HepG2 (cell line): ENCODE measurements around the gene COL4A2. TPM values are rescaled to one million over a fixed set of nuclear protein-coding genes. Genes with fewer than 3 reads are reported as not detected.

ENCODE experiments used
- ATAC-seq: fragments of 200-7000 bp; cut with Tn5 transposase; 3 replicates; pipeline ENCODE4 v1.9.1; 2020; ENCODE audit warnings: mild to moderate bottlenecking, moderate library complexity
- BruUV-seq: library from RNA; stranded (reverse); fragments of 400-500 nt; replicated peaks from 2 replicates; lab custom pipeline; 2021; lab: Mats Ljungman, UMichigan
- CTCF ChIA-PET: fragments of 300-600 bp; formaldehyde crosslinking; extraction: SDS; loops from one replicate; lab custom pipeline; 2021; ENCODE audit warnings: low total read pairs, inconsistent platforms, low intra/inter-chr PET ratio; lab: Yijun Ruan, JAX
- POLR2A ChIA-PET: fragments of 350-600 bp; sonication (Branson Sonifier 250); formaldehyde crosslinking; loops from one replicate; lab custom pipeline; 2020; ENCODE audit warnings: antibody characterized with exemption, inconsistent platforms; lab: Yijun Ruan, JAX
- DNase-seq: peaks from one replicate; pipeline ENCODE4 v3.0.0-alpha.2; 2015; ENCODE audit warnings: low spot score
- FAIRE-seq: peaks from 3 replicates; lab custom pipeline; 2011; peaks lifted over from hg19 to GRCh38; lab: Jason Lieb, UNC
- H2AFZ ChIP-seq: one replicate; pipeline ENCODE4 v1.6.1; 2011; ENCODE audit warnings: low read length, inconsistent platforms
- H3K27ac ChIP-seq: fragments of 300-600 bp; 3 replicates; pipeline ENCODE4 v1.8.0; 2011; ENCODE audit warnings: mixed run types, mild to moderate bottlenecking, mixed read lengths, low read length, inconsistent platforms; ENCODE audit not compliant: insufficient read depth; ENCODE audit errors: extremely low read length
- H3K27me3 ChIP-seq, 2 experiments: fragments of 200-600 bp in 1 of 2; 2 replicates in 1 of 2; 3 replicates in 1 of 2; pipeline versions ENCODE4 v1.6.0 to v1.8.0; 2011; ENCODE audit warnings: low read length in 2 of 2, mild to moderate bottlenecking in 2 of 2, moderate library complexity in 2 of 2, inconsistent platforms in 1 of 2; ENCODE audit not compliant: insufficient read depth in 2 of 2, control insufficient read depth in 1 of 2
- H3K36me3 ChIP-seq, 2 experiments: fragments of 200-600 bp in 1 of 2; replicated peaks in 1 of 2; 2 replicates in 1 of 2; 3 replicates in 1 of 2; pipeline versions ENCODE4 v1.5.1 to v1.8.0; 2011; ENCODE audit warnings: low read length in 2 of 2, inconsistent platforms in 1 of 2; ENCODE audit not compliant: insufficient read depth in 2 of 2, control insufficient read depth in 1 of 2
- H3K4me1 ChIP-seq: 2 replicates; pipeline ENCODE4 v1.5.1; 2012; ENCODE audit warnings: low read length, inconsistent platforms; ENCODE audit not compliant: insufficient read depth
- H3K4me2 ChIP-seq: 2 replicates; pipeline ENCODE4 v1.6.0; 2011; ENCODE audit warnings: low read depth, low read length, inconsistent platforms
- H3K4me3 ChIP-seq, 3 experiments: fragments of 200-600 bp in 1 of 3; sonication (generic), shearing (Covaris generic) in 1 of 3; replicated peaks in 1 of 3; 2 replicates each; pipeline ENCODE4 v1.5.1; 2011 to 2016; ENCODE audit warnings: low read length in 3 of 3, inconsistent platforms in 2 of 3, low read depth in 2 of 3, mild to moderate bottlenecking in 2 of 3, control low read depth in 1 of 3, mixed read lengths in 1 of 3; ENCODE audit not compliant: insufficient read depth in 1 of 3
- H3K79me2 ChIP-seq: one replicate; pipeline ENCODE4 v1.6.1; 2011; ENCODE audit warnings: low read length, inconsistent platforms; ENCODE audit not compliant: insufficient read depth
- H3K9ac ChIP-seq: 2 replicates; pipeline ENCODE4 v1.6.0; 2011; ENCODE audit warnings: mild to moderate bottlenecking, low read depth, low read length, inconsistent platforms; ENCODE audit not compliant: insufficient read depth
- H3K9me3 ChIP-seq: 2 replicates; pipeline ENCODE4 v1.5.1; 2012; ENCODE audit warnings: mild to moderate bottlenecking, low read length
- H4K20me1 ChIP-seq: 2 replicates; pipeline ENCODE4 v1.6.0; 2011; ENCODE audit warnings: inconsistent platforms, mild to moderate bottlenecking, low read length, moderate library complexity; ENCODE audit not compliant: insufficient read depth
- AHR ChIP-seq: IDR thresholded peaks from 2 replicates; pipeline ENCODE4 v1.6.1; 2018; ENCODE audit warnings: missing genetic modification reagents, missing compliant biosample characterization
- CHD2 ChIP-seq: IDR thresholded peaks from 2 replicates; pipeline ENCODE4 v1.6.1; 2011; ENCODE audit warnings: low read depth, low read length, improper control_type of control experiment
- HDAC1 ChIP-seq: sonication (generic); formaldehyde crosslinking; IDR thresholded peaks from 2 replicates; pipeline ENCODE4 v1.5.1; 2020; ENCODE audit warnings: mild to moderate bottlenecking, missing genetic modification reagents
- HNRNPL ChIP-seq: fragments of 200-400 bp; formaldehyde crosslinking; IDR thresholded peaks from 2 replicates; pipeline ENCODE4 v1.6.1; 2017; ENCODE audit warnings: mild to moderate bottlenecking, low read depth, low read length
- NFKB2 ChIP-seq: sonication (generic); formaldehyde crosslinking; IDR thresholded peaks from 2 replicates; pipeline ENCODE4 v1.4.0; 2020; ENCODE audit warnings: missing genetic modification reagents, borderline replicate concordance
- RARG ChIP-seq: sonication (generic); formaldehyde crosslinking; IDR thresholded peaks from 2 replicates; pipeline ENCODE4 v1.4.0; 2020; ENCODE audit warnings: low read depth, mild to moderate bottlenecking, missing genetic modification reagents
- ZNF234 ChIP-seq: sonication (generic); formaldehyde crosslinking; conservative IDR thresholded peaks from 2 replicates; pipeline ENCODE4 v1.5.1; 2020; ENCODE audit warnings: mild to moderate bottlenecking, missing genetic modification reagents
- ZNF275 ChIP-seq: sonication (generic); formaldehyde crosslinking; IDR thresholded peaks from 2 replicates; pipeline ENCODE4 v1.8.0; 2022; ENCODE audit warnings: missing genetic modification reagents, mild to moderate bottlenecking, inconsistent platforms, borderline replicate concordance
- ZNF276 ChIP-seq: sonication (generic); formaldehyde crosslinking; IDR thresholded peaks from 2 replicates; pipeline ENCODE4 v1.4.0; 2020; ENCODE audit warnings: mild to moderate bottlenecking, low read depth, missing genetic modification reagents
- ZNF33A ChIP-seq: sonication (generic); formaldehyde crosslinking; IDR thresholded peaks from 2 replicates; pipeline ENCODE4 v1.5.1; 2020; ENCODE audit warnings: missing genetic modification reagents, mild to moderate bottlenecking, moderate library complexity, borderline replicate concordance
- WGBS: methylation state at CpG from one replicate; pipeline ENCODE4 v1.1.6; 2017; ENCODE audit warnings: low lambda C conversion rate; 5-methylcytosine and 5-hydroxymethylcytosine counted together
- in situ Hi-C: cut with HindIII; loops from 2 replicates; pipeline ENCODE4 v1.10.0; 2017; ENCODE audit warnings: low pct_unique_long_range_greater_than_20kb; ENCODE audit not compliant: extremely low pct_ligation_motif_present
- intact Hi-C: fragments of 100-400 bp; cut with micrococcal nuclease; formaldehyde crosslinking; loops from one replicate; pipeline ENCODE4 v1.10.0; 2022; ENCODE audit not compliant: unreplicated experiment
- polyA plus RNA-seq, 8 experiments: library from polyadenylated mRNA; depleted of rRNA in 3 of 8; stranded (reverse) in 7 of 8; unstranded in 1 of 8; fragments of >200 nt; fragmentation: Illumina TruSeq in 4 of 8; extraction: Trizol in 4 of 8; gene quantifications; 2 replicates each; pipeline versions ENCODE4 v1.2.1 to v1.2.3, GENCODE V29; 2011 to 2016; ENCODE audit warnings: low read depth in 4 of 8, missing spikeins in 1 of 8, mixed read lengths in 1 of 8; ENCODE audit not compliant: insufficient read depth in 1 of 8
- total RNA-seq, 5 experiments: library from RNA; depleted of rRNA; stranded (reverse); fragments of >200 nt; fragmentation: Illumina TruSeq; extraction: Trizol; gene quantifications; 2 replicates each; pipeline ENCODE4 v1.2.3, GENCODE V29; 2016; ENCODE audit warnings: low read depth in 1 of 5
- TF ChIP-seq, protein P1 (sequence below): sonication (generic); formaldehyde crosslinking; IDR thresholded peaks from 2 replicates; pipeline ENCODE4 v1.4.0; 2020; ENCODE audit warnings: mild to moderate bottlenecking, missing genetic modification reagents

The COL4A2 gene
- total and polyA plus RNA-seq, 2 of the 13 experiments (the other 11 are each of a cell fraction or from before 2014, with no cell fraction given): 0.22 to 1.9 TPM

- H4K20me1 ChIP-seq: no peaks in the 10 kb centered on the region
- ChIA-PET CTCF (no interaction called here), POLR2A (no interaction called here)
- H3K4me3 ChIP-seq: no peak overlapping the region
- intact Hi-C loops: no loop called here
- H3K79me2 ChIP-seq: no peaks in the 10 kb centered on the region
- peaks cover 5 to 69% of the 10 kb centered on the region in 2 experiments; a peak in 4 of 5 replicates for H3K27me3 ChIP-seq
- no peak overlapping the region for H2AFZ ChIP-seq
- no peak for TF ChIP-seq HNRNPL
- TF ChIP-seq CHD2: no peak
- TF ChIP-seq HDAC1 (CRISPR knock-in tag): no peak
- TF ChIP-seq RARG (CRISPR knock-in tag): no peak
- no peaks in the 10 kb centered on the region for H3K9me3 ChIP-seq
- no peak overlapping the region for H3K4me2 ChIP-seq
- no peak for DNase-seq
- no peak for ATAC-seq
- H3K4me1 ChIP-seq: no peaks in the 10 kb centered on the region
- no peaks in the 10 kb centered on the region for H3K36me3 ChIP-seq
- no peak overlapping the region for H3K9ac ChIP-seq
- no peak overlapping the region for H3K27ac ChIP-seq
- in situ Hi-C loops: no loop called here
- 9% methylated on average over 5 of the region's 5 CpGs for WGBS
- BruUV-seq: no TSS peak
- FAIRE-seq: no peak
Observed at GRCh38 chr13:110376120-110376519, 69.0 kb downstream of the COL4A2 start.

DNA sequence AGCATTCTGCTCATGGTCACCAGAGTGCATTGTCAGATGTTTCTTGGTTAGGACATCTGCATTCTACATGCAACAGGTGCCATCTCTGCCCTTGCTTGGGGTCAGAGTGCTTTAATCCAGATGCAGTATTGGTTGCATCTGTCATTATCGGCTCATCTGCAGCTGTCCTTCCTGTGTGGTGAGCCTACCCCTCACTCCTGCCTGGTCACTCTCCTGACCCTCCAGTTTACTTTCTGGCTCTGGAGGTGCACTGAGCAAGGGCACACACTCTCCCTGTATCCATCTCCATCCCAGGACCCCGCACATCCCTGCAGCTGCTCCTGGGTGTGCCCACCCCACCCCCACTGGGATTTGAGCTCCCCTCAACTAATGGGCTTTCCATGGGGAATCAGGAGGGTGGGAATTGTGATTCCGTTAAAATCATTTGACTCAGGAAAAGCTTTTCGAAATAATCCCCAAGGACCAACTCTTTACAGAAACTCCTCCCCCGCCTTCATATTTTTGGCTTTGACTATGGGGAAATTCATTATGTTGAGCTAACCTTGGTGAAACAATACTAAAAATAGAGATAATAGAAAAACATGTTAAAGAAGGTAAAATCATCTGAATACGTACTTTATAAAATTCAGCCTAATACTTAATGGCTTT is 70.2 kb downstream of the COL4A2 start:
- CTCF ChIA-PET: no interaction called here

More for the DNA sequence above, 70.2 kb downstream of the COL4A2 start:
- 8% methylated on average over 6 of the region's 6 CpGs for WGBS
- H3K36me3 ChIP-seq: no peaks in the 10 kb centered on the region
- H3K4me3 ChIP-seq: no peak overlapping the region
- no peaks in the 10 kb centered on the region for H3K9me3 ChIP-seq
- H3K9ac ChIP-seq: no peak overlapping the region
- ATAC-seq: no peak
- H3K4me1 ChIP-seq: no peaks in the 10 kb centered on the region
- H3K27ac ChIP-seq: no peak overlapping the region
- no TSS peak for BruUV-seq
- TF ChIP-seq ZNF234: no peak
- TF ChIP-seq ZNF276: no peak
- TF ChIP-seq ZNF275 (CRISPR knock-in tag): no peak
- TF ChIP-seq, protein P1, sequence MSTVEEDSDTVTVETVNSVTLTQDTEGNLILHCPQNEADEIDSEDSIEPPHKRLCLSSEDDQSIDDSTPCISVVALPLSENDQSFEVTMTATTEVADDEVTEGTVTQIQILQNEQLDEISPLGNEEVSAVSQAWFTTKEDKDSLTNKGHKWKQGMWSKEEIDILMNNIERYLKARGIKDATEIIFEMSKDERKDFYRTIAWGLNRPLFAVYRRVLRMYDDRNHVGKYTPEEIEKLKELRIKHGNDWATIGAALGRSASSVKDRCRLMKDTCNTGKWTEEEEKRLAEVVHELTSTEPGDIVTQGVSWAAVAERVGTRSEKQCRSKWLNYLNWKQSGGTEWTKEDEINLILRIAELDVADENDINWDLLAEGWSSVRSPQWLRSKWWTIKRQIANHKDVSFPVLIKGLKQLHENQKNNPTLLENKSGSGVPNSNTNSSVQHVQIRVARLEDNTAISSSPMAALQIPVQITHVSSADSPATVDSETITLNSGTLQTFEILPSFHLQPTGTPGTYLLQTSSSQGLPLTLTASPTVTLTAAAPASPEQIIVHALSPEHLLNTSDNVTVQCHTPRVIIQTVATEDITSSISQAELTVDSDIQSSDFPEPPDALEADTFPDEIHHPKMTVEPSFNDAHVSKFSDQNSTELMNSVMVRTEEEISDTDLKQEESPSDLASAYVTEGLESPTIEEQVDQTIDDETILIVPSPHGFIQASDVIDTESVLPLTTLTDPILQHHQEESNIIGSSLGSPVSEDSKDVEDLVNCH: no peak
- no peak for TF ChIP-seq AHR (CRISPR knock-in tag)
- TF ChIP-seq NFKB2 (CRISPR knock-in tag): no peak
- no peak for TF ChIP-seq ZNF33A (CRISPR knock-in tag)
- H3K4me2 ChIP-seq: no peak overlapping the region
- no peaks in the 10 kb centered on the region for H3K79me2 ChIP-seq
- no peak for FAIRE-seq
- peaks cover 5 to 66% of the 10 kb centered on the region in 2 experiments; a peak in 4 of 5 replicates for H3K27me3 ChIP-seq
- POLR2A ChIA-PET: no interaction called here
- H2AFZ ChIP-seq: no peak overlapping the region
- intact Hi-C loops: no loop called here
- no peaks in the 10 kb centered on the region for H4K20me1 ChIP-seq
- in situ Hi-C loops: no loop called here
- no peak for DNase-seq
